Esophagus squamous epithelium (tissue), 4 donors: ENCODE measurements around the gene RABGAP1L.

Source experiments
- POLR2A ChIP-seq, 4 donors: fragments of 450-650 bp; IDR thresholded peaks; one replicate each; pipeline ENCODE4 v1.6.1; 2017; ENCODE audit warnings: antibody characterized with exemption in 4 of 4, mild to moderate bottlenecking in 4 of 4, moderate library complexity in 3 of 4
- TF ChIP-seq, protein P1 (sequence below), 6 experiments: fragments of 450-650 bp in 4 of 6; fragments of 200-600 bp in 2 of 6; sonication (generic) in 2 of 6; IDR thresholded peaks; one replicate each; pipeline ENCODE4 v1.5.1; 2016 to 2019; ENCODE audit warnings: antibody characterized with exemption in 6 of 6, mild to moderate bottlenecking in 4 of 6, moderate library complexity in 4 of 6

DNA sequence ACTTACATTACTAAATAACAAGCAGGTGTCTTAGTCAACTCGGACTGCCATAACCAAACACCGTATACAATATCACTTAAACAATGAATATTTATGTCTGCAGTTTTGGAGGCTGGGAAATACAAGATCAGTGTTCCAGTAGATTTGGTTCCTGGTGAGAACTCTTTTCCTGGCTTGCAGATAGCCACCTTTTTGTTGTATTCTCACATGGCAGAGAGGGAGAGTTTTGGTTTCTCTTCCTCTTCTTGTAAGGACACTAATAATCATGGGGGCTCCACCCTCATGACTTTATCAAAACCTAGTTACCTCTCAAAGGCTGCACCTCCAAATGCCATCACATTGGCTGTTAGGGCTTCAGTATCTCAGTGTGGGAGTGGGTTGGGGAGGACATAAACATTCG, 757.5 kb downstream of the RABGAP1L start:
- TF ChIP-seq, protein P1, sequence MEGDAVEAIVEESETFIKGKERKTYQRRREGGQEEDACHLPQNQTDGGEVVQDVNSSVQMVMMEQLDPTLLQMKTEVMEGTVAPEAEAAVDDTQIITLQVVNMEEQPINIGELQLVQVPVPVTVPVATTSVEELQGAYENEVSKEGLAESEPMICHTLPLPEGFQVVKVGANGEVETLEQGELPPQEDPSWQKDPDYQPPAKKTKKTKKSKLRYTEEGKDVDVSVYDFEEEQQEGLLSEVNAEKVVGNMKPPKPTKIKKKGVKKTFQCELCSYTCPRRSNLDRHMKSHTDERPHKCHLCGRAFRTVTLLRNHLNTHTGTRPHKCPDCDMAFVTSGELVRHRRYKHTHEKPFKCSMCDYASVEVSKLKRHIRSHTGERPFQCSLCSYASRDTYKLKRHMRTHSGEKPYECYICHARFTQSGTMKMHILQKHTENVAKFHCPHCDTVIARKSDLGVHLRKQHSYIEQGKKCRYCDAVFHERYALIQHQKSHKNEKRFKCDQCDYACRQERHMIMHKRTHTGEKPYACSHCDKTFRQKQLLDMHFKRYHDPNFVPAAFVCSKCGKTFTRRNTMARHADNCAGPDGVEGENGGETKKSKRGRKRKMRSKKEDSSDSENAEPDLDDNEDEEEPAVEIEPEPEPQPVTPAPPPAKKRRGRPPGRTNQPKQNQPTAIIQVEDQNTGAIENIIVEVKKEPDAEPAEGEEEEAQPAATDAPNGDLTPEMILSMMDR (IDR thresholded peaks at IDR 0.05), result no peak
- no peak for TF ChIP-seq POLR2A (IDR thresholded peaks at IDR 0.05)
